ENCODE data around the gene EIPR1. TPM values are rescaled to one million over a fixed set of nuclear protein-coding genes. Genes with fewer than 3 reads are reported as not detected.

Gene EIPR1
- total RNA-seq, 1 donor from 2014 or later, result 27.8 TPM

- no peaks in the 10 kb centered on the region for H3K4me1 ChIP-seq (ENCODE audit: insufficient read depth, low read length)
- H3K27ac ChIP-seq (ENCODE audit: low read depth, low read length), result no peak overlapping the region
- Mint-ChIP-seq H3K4me3 (ENCODE audit: unreplicated experiment) (no peak overlapping the region), H3K36me3 (ENCODE audit: low read depth, unreplicated experiment) (no peaks in the 10 kb centered on the region), H3K27ac (ENCODE audit: unreplicated experiment) (no peak overlapping the region), H3K4me1 (ENCODE audit: low read depth, unreplicated experiment) (peaks cover 7% of the 10 kb centered on the region), H3K27me3 (ENCODE audit: low read depth, unreplicated experiment) (no peaks in the 10 kb centered on the region), H3K9me3 (ENCODE audit: unreplicated experiment) (no peaks in the 10 kb centered on the region)
- no peak overlapping the region for H3K9ac ChIP-seq (ENCODE audit: low read length)
- peaks cover 31% of the 10 kb centered on the region for H3K79me2 ChIP-seq (ENCODE audit: insufficient read depth, low read length)
- H3K36me3 ChIP-seq (ENCODE audit: insufficient read depth, low read length), result peaks cover 23% of the 10 kb centered on the region
- FAIRE-seq (no peak), DNase-seq (ENCODE audit: low read depth) (no peak)
- H4K20me1 ChIP-seq (ENCODE audit: insufficient read depth, low read length), result peaks cover 21% of the 10 kb centered on the region
- no peak overlapping the region for H3K4me2 ChIP-seq (ENCODE audit: low read length)
- no peaks in the 10 kb centered on the region for H3K27me3 ChIP-seq (ENCODE audit: insufficient read depth, low read length)
- H3K9me3 ChIP-seq (ENCODE audit: insufficient read depth, low read depth, low read length), result no peaks in the 10 kb centered on the region
- H2AFZ ChIP-seq (ENCODE audit: low read depth, low read length), result no peak overlapping the region
- TF ChIP-seq EZH2 (IDR thresholded peaks at IDR 0.05; ENCODE audit: insufficient read depth, low read length), result no peak
- TF ChIP-seq, protein P1, sequence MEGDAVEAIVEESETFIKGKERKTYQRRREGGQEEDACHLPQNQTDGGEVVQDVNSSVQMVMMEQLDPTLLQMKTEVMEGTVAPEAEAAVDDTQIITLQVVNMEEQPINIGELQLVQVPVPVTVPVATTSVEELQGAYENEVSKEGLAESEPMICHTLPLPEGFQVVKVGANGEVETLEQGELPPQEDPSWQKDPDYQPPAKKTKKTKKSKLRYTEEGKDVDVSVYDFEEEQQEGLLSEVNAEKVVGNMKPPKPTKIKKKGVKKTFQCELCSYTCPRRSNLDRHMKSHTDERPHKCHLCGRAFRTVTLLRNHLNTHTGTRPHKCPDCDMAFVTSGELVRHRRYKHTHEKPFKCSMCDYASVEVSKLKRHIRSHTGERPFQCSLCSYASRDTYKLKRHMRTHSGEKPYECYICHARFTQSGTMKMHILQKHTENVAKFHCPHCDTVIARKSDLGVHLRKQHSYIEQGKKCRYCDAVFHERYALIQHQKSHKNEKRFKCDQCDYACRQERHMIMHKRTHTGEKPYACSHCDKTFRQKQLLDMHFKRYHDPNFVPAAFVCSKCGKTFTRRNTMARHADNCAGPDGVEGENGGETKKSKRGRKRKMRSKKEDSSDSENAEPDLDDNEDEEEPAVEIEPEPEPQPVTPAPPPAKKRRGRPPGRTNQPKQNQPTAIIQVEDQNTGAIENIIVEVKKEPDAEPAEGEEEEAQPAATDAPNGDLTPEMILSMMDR (IDR thresholded peaks at IDR 0.05; ENCODE audit: insufficient read depth, low read depth, low read length), result no peak
- H3K4me3 ChIP-seq (ENCODE audit: insufficient read depth, low read depth, low read length), result no peak overlapping the region
Measured at GRCh38 chr2:3404349-3404894, 26.8 kb upstream of the EIPR1 start.

GRCh38 chr2:3403587-3404334, 26.1 kb upstream of the EIPR1 start:
- DNase-seq (ENCODE audit: low read depth) (no peak), FAIRE-seq (no peak)
- H3K9me3 Mint-ChIP-seq (ENCODE audit: unreplicated experiment), result no peaks in the 10 kb centered on the region
- H3K27ac Mint-ChIP-seq (ENCODE audit: unreplicated experiment), result no peak overlapping the region
- Histone ChIP-seq H3K36me3 (ENCODE audit: insufficient read depth, low read length) (peaks cover 23% of the 10 kb centered on the region), H3K4me3 (ENCODE audit: insufficient read depth, low read depth, low read length) (no peak overlapping the region), H3K79me2 (ENCODE audit: insufficient read depth, low read length) (peaks cover 26% of the 10 kb centered on the region), H3K4me2 (ENCODE audit: low read length) (no peak overlapping the region), H3K4me1 (ENCODE audit: insufficient read depth, low read length) (no peaks in the 10 kb centered on the region), H2AFZ (ENCODE audit: low read depth, low read length) (no peak overlapping the region), H3K27me3 (ENCODE audit: insufficient read depth, low read length) (no peaks in the 10 kb centered on the region), H3K9me3 (ENCODE audit: insufficient read depth, low read depth, low read length) (no peaks in the 10 kb centered on the region), H3K9ac (ENCODE audit: low read length) (no peak overlapping the region), H4K20me1 (ENCODE audit: insufficient read depth, low read length) (peaks cover 24% of the 10 kb centered on the region), H3K27ac (ENCODE audit: low read depth, low read length) (no peak overlapping the region)
- peaks cover 9% of the 10 kb centered on the region for H3K4me1 Mint-ChIP-seq (ENCODE audit: low read depth, unreplicated experiment)
- H3K4me3 Mint-ChIP-seq (ENCODE audit: unreplicated experiment), result no peak overlapping the region
- no peaks in the 10 kb centered on the region for H3K27me3 Mint-ChIP-seq (ENCODE audit: low read depth, unreplicated experiment)
- TF ChIP-seq, protein P1 (IDR thresholded peaks at IDR 0.05; ENCODE audit: insufficient read depth, low read depth, low read length), result no peak
- no peak for TF ChIP-seq EZH2 (IDR thresholded peaks at IDR 0.05; ENCODE audit: insufficient read depth, low read length)
- H3K36me3 Mint-ChIP-seq (ENCODE audit: low read depth, unreplicated experiment), result no peaks in the 10 kb centered on the region

- Histone ChIP-seq H3K9me3 (ENCODE audit: insufficient read depth, low read depth, low read length) (peaks cover 4% of the 10 kb centered on the region), H2AFZ (ENCODE audit: low read depth, low read length) (no peak overlapping the region), H3K4me2 (ENCODE audit: low read length) (no peak overlapping the region), H3K27me3 (ENCODE audit: insufficient read depth, low read length) (no peaks in the 10 kb centered on the region), H3K27ac (ENCODE audit: low read depth, low read length) (no peak overlapping the region), H3K36me3 (ENCODE audit: insufficient read depth, low read length) (peaks cover 13% of the 10 kb centered on the region), H3K9ac (ENCODE audit: low read length) (no peak overlapping the region), H3K4me3 (ENCODE audit: insufficient read depth, low read depth, low read length) (no peak overlapping the region), H3K79me2 (ENCODE audit: insufficient read depth, low read length) (peaks cover 37% of the 10 kb centered on the region), H4K20me1 (ENCODE audit: insufficient read depth, low read length) (peaks cover 38% of the 10 kb centered on the region), H3K4me1 (ENCODE audit: insufficient read depth, low read length) (no peaks in the 10 kb centered on the region)
- H3K36me3 Mint-ChIP-seq (ENCODE audit: low read depth, unreplicated experiment), result peaks cover 12% of the 10 kb centered on the region
- H3K27ac Mint-ChIP-seq (ENCODE audit: unreplicated experiment), result no peak overlapping the region
- H3K4me1 Mint-ChIP-seq (ENCODE audit: low read depth, unreplicated experiment), result peaks cover 9% of the 10 kb centered on the region
- H3K27me3 Mint-ChIP-seq (ENCODE audit: low read depth, unreplicated experiment), result no peaks in the 10 kb centered on the region
- peaks cover 10% of the 10 kb centered on the region for H3K9me3 Mint-ChIP-seq (ENCODE audit: unreplicated experiment)
- DNase-seq (ENCODE audit: low read depth) (no peak), FAIRE-seq (no peak)
- no peak for TF ChIP-seq EZH2 (IDR thresholded peaks at IDR 0.05; ENCODE audit: insufficient read depth, low read length)
- TF ChIP-seq, protein P1 (IDR thresholded peaks at IDR 0.05; ENCODE audit: insufficient read depth, low read depth, low read length), result no peak
- no peak overlapping the region for H3K4me3 Mint-ChIP-seq (ENCODE audit: unreplicated experiment)
Measured at GRCh38 chr2:3399829-3400228, 22.2 kb upstream of the EIPR1 start.
